RPMI7951 (cell line): ENCODE results near the gene CNGA2. TPM values are rescaled to one million over a fixed set of nuclear protein-coding genes. Genes with fewer than 3 reads are reported as not detected.

Experiments used
- DNase-seq: peaks from one replicate; pipeline ENCODE4 v3.0.0-alpha.2; 2012; ENCODE audit warnings: low read depth
- total RNA-seq: library from RNA; depleted of rRNA; stranded (reverse); fragments of >200 nt; shearing (Covaris generic); gene quantifications from 2 replicates; pipeline ENCODE4 v1.2.3, GENCODE V29; 2014

Gene CNGA2
- total RNA-seq, 1 experiment from 2014 or later, result not detected

DNA sequence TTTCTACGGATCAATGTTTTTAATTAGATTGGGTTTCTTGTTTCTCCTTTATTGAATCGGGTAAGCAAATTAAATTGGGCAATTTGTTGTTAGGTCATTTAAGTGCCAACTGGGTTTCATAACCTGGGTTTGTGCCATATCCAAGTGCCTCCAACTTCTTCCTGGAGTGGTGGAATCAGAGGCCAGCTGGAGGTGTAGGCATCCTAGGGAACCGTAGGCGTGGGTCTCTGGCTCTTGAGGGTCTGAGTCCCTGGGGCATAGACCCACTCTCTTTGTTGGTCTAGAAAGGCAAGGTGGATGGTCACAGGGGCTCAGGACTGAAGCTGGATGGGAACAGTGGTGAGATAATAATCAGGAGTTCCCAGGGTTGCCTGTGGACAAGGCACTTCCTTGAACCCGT is 18.3 kb downstream of the CNGA2 start:
- no peak for DNase-seq

DNA sequence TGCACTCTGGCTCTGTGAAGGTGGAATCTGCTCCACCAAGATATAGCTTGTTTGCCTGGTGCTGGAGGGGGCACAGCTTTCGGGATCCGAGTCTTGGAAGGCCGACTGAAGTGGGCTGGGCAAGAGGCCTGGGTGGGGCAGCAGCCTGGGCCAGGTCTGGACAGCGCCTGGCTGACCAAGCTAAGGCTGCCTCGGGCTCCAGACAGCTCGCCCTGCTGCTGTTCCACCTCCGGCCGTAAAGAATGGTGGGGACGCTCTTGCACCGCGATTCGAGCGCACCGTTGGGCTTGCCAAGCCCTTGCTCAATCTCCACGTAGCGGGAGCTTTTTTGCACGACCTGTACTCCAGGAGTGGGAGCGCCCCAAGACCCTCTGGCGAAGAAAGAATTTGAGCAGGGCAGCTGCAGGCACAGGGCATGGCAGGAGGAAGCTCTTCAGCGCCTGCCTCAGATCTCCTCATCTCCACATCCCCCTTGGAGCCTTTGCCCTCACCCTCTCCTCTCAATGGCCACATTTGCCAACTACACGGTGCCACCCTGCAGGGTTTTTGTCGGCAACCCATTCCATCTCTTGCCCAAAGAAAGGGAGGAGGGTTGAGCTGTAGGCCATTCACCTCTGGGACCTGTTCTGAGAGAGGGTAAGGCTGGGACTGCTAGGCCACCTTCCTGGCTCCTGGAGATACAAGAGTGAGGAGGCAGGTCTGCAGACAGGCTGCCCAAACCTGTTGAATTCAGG is 18.9 kb downstream of the CNGA2 start:
- DNase-seq, result peak; percentile 53

DNA sequence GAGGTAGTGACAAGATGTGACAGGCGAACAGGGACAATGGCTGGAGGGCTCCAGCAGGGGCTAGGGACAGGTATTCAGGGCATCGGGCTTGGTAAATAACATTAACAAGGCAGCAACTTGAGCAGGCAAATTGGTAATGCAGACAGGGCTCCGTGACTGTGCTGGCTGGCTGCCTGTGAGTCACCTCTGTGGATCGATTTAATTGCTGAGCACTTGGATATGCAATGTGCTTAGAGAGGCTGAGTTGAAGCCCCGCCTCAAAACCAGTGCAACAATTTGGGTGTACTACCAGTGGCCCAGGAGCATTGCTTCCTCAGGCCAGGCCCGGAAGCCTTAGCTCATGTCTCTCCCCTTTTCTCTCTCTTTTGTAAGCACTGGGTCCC is 19.5 kb downstream of the CNGA2 start:
- DNase-seq, result peak; percentile 75

DNA sequence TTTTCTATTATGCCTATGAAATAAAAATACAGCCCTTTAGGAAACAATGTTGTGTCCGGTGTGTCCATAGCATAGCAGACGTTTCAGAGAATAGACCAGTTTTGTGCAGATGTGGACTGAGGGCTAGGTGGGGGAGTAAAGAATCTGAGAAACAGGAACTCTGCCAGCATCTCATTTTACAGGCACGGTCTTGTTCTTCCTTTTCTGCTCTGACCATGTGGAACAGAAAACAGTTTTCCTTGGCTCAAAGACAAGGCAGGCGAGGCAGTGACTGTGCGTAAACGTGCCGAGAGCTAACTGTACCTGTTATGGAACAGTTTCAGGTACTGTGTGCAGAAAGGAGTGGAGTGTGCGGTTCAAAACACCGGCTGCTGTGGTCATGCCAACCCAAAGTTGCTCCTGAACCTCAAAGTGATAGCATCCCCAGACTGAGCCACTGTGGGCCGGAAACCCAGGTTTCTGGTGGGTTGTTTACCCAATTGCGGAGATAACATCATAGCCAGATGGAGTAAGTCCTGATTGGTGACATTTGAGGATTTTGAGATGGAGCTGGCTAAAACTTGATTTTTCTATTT is 20.2 kb downstream of the CNGA2 start:
- peak; percentile 29 for DNase-seq

DNA sequence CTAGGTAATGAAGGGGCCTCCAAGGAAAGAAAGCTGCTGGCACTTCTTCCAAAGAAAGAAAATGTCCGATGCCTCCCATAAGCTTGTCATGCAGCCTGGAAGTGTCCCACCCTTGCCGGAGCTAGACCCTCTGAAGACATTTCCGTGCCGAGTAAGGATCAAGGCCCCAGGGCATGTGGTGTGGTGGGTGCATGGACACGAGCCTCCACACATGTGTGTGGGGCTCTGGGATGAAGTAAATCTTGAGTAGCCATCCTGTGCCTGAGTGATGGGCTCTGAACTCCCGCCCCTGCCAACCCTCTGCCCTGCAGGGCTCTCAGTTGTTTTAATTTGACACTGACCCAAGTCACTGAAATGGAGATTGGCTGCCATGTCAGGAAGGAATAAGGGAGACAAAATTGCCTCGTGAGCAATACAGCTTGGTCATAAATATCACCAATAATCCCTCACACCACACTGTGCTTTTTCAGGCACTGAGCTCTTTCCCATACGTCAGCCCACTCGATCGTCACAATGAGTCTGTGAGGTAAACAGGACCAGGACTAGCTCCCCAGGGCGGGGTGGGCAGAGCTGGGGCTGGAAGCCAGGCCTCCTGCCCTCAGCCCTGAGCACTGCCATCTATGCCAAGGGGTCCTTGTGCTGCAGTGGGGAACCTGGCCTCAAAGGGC is 24.6 kb downstream of the CNGA2 start:
- no peak for DNase-seq

DNA sequence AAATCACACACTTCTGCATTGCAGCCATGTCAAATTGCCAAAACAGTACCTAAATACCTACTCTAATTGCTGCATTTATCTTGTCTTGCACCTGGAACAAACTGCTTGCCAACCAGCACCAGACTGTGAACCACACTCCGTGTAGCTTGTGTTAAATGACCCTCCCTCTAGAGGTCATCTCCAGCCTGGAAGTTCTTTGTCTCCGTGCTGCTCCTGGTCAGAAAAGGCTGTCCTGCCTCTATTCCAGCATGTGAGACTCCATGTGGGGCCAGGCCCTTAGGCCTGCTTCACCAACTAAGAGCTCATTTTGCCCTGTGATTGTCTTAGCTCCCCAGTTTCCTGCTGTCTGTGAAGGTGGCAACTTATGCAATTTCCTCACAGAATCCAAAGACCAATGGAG is 28.3 kb downstream of the CNGA2 start:
- DNase-seq, result no peak

DNA sequence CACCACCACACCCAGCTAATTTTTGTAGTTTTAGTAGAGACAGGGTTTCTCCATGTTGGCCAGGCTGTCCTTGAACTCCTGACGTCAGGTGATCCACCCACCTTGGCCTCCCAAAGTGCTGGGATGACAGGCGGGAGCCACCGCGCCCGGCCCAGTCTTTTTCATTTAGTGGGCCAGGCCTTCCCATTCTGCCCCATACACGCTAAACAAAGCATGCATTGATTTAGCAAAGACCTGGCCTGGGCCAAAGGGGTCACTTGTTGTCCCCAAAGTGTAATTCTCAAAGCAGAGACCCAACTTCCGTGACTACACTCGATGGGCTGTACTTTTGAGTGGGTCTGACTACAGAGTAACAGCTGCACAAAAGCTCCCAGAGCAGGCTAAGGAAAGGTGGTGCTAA is 29.2 kb downstream of the CNGA2 start:
- DNase-seq, result no peak

DNA sequence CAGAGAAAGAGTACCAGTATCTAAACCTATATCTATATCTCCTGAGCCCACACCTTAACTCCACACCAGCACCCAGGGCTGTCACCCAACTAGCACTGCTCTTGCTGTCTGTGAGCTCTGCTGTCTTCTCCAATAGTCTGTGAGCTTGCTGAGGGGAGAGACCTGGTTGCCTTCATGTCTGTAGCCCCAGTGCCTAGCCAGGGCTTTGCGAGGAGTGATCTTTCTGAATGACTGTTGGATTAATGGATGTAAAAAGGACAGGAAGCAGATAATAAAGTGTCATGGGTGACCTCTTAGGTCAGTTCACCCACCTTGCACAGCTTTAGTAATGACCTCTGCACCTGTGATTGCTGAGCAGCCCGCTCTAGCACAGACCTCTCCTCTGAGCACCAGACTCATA is 30.5 kb downstream of the CNGA2 start:
- no peak for DNase-seq

DNA sequence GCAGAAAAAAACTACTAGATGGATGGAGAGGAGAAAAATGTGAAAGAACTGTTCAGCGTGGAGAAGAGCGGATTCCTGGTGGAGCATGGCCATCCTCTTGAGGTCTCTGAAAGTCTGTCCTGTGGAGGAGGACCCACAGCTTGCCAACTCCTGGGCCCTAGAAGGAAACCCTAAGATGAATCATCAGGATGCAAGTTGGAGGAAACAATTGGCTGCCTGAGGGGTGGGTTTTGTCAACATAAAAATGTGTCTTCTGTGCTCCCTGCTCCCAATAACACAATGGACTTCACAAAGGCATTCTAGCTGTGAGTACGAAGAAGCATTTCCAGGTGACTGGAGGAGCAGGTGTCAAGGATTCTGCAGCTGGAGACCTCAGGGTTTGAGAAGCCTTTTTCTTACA is 37.2 kb downstream of the CNGA2 start:
- DNase-seq, result no peak

DNA sequence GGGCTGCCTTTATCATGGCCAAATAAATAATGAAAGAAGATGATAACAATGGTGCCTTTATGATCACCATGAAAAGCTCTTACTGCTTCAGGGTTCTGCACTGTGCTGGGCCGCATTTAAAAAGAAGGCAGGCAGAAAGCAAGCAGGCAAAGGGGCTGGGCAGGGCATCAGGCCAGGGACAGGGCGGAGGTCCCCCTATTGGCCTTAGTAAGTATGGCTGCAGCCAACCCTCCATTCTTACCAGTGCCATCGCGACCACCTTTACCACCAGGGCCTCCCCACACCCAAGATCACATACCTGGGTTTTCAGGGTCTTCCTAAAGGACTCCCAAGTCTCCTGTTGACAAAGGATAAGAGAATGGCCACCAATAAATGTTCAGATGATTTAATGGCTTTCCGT is 38.9 kb downstream of the CNGA2 start:
- DNase-seq, result no peak

DNA sequence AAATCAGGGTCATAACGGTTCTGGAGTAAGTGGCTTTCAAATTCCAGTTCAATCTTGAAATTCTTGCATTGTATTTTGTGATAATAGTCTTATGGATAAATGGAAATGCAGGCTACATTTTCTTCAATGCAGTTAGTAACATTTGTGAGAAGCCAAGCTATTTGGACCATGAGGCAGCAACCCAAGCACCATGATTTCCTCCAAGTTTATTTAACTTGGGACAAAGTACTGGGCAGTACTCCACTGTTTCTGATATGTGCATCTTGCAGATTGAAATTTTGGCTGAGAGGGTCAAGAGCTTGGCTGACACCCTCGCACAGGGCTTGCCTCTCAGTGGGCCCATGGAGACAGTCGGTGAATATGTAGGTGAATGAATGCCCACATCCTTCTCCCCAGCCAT is 39.9 kb downstream of the CNGA2 start:
- DNase-seq, result no peak

DNA sequence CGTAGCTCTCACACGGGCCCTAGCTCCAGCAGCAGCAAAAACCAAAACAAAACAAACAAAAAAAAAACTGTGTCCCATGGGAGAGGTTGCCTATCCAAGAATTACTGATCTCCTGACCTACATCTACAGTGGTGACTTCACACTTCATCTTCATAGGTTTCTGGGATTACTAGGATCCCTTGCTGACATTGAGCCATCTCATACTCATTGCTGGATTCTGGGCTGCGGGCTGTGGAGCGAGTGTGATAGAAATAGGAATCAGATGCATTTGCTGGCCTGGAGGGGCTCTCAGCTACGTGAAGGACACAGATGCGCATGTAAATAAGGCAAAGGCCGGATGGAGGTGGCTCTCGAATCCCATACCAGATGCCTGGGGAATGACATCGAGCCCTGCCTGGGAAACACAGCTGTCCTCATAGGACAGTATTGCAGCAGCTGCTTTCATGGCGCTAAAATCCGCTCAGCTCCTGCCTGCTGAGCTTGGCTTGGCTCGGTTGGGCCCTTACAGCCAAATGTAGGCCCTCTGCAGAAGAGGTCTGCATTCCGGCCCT is 41.7 kb downstream of the CNGA2 start:
- DNase-seq, result no peak

DNA sequence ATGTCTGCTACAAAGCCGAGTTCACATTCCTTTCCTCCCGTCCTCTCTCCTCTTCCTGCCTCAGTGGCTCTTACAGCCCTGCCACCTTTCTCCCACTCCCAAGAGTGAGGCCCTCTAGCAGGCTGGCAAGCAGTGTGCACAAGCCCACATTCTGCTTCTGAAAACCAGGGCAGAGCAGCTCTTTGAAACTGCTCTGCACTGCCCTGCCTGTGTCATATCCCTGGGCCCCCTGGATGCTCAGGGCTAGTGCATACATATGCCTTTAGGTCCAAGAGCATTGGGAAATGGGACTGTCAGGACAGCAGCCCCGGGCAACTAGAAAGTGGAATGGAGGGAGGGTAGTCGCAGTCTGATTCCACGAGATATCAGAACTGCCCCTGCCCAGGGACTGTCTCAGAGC is 42.4 kb downstream of the CNGA2 start:
- no peak for DNase-seq

DNA sequence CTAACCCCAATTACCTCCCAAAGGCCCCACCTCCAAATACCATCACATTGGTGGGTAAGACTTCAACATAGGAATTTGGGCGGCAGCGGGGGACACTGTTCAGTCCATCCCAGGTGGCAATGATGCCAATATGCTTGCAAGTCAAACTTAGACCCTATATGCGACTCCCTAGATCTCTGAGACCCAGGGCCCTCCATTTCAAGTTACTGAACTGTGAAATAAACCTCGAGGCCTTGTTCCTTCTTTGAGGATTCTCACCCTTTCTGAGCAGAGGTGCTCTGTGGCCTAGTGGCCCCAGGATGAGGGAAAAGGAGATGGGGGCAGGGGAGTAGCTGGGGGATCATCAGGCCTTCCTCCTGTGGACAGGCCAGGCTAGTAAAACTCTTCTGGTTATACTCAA is 44.7 kb downstream of the CNGA2 start:
- DNase-seq, result no peak

DNA sequence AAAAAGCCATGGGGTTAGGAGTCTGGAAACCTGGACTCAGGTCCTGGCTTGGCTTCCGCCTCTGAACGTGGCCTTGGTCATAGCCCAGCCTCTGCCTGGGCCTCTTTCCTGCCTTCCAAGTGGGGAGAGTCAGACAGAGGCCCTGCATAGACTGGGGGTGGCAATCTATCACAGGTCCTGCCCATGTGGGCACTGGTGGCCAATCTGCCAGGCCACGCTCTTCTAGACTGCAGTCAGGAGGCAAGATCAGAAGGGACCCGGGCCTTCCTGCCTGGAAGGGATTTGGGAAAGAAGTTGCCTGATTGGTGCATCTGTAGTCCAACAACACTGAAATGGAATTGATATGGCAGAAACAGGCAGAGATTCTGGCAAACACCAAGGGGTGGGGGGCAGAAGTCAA is 46.1 kb downstream of the CNGA2 start:
- no peak for DNase-seq

DNA sequence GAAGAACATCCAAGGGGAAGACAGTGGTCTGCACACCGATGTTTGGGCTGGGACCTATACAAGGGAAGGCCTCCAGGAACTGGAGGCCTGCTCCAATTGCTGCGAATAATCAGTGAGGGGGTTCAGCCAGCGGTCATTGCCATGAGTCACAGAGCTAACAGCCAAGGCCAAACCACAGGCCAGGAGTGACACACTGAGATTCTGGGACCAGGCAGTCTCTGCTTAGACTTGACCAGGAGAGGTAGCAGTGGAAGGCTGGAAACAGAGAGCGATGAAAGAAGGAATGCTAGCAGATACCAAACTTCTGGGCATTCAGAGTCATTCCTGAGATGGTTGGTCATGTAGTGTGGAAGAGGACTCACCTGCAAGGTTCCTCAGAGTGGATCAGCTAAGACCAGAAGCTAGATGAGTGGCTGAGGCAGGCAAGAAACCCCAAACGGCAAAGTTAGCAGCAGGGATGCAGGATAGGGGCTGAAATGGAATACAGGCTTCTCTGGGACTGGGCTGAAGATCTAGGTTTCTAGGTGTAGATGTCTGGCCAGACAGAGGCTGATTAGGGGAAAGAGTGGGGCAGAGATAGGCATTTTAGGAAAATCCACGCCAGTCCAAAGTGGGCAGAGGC is 54.7 kb downstream of the CNGA2 start:
- peak; percentile 87 for DNase-seq

DNA sequence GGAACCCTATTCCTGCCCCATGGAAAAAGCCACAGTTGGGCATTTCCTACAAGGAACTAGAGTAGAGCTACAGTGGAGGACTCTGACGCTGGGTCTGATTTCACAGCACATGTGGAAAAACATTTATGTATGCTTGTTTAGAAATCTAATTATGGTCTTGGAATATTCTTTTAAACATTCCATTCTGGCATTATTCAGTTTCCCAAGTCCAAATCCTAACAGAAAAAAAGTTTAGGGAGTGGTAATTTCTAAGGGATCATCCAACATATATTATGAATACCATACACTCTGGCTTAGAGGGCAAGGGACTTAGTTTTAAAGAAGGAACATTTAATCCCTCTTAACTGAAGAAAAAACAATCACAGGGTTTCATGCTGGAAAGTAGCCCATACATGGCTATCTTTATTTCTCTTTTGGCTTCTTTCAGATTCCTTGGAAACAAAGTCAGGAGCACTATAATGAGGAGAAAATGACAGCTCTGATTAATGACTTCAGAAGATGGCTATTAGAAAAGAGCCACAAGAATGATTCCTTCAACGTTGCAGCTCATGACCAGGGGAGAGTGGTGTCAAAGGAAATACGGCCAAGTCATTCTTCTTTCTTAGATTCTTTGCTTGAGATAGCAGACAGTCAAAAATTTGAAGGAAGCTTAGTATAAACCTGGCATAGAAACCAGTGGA is 56.1 kb downstream of the CNGA2 start:
- no peak for DNase-seq

DNA sequence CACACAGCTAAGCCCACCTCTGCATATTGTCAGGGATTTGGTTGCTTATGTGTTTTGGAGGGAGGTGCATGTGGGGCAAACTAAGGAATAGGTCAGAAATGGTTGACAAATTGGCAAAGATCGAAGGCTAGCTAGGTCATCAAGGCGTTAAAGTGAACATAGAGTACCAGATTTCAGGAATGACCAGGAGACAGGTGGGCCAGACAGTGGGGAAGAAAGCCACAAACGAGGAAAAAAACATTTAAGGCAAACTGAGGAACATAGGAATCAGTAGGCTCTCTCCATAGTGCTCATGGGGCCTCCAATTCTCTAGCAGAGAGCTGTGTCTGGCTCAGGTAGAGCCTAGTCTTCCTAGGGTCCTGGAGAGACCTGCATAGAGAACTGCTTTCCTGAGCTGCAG is 57.4 kb downstream of the CNGA2 start:
- DNase-seq, result no peak

DNA sequence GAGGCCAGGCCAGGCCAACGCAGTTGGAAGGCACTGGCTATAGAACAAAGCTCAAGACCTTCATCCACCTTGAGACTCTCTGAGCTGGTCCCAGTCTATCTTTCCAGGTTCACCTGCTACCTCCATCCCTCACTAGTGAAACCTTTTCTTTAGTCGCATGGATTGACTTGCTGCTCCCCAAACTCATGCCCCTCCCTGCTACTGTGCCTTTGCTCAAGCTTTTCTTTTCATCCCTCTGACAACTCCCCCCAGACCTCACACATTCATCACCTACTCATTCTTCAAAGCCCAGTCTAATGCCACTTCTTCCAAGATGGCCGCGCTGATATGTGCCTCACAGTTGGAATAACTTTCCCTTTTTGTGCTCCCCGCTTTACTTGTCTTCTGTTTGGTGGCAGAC is 58.0 kb downstream of the CNGA2 start:
- no peak for DNase-seq

DNA sequence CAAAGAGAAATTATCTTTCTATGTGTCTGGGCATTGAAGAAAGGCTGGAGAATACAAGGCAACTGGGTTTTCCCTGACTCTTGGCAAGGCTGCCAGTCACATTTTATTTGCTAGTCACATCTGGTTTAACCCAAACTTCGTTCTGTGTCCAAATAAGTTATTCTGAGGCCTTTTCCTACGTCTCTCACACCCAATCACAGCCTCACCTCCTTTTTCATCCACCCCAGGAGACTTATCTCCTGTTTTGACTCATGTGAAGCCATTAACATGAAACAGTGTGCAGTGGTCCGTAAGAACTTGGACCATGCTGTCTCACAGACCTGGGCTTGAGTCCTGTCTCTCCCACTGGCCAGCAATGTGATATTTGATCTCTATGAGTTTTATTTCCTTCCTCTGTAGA is 59.3 kb downstream of the CNGA2 start:
- DNase-seq, result peak; percentile 63
